PFSK-1 (cell line): ENCODE results near the gene PGP.

Experiments used
- FOXP2 ChIP-seq: optimal IDR thresholded peaks from 2 replicates; pipeline ENCODE3; 2011; ENCODE audit warnings: borderline replicate concordance, control low read depth, inconsistent platforms; ENCODE audit not compliant: insufficient read depth; ENCODE audit errors: extremely low read length, extremely low read depth
- POLR2AphosphoS5 ChIP-seq: IDR thresholded peaks from 2 replicates; pipeline ENCODE4 v1.6.1; 2012; ENCODE audit warnings: low read depth, mild to moderate bottlenecking, control low read depth, low read length, moderate library complexity
- REST ChIP-seq, 2 experiments: IDR thresholded peaks; 2 replicates each; pipeline versions ENCODE4 v1.6.1 to v1.8.0; 2011 to 2012; ENCODE audit warnings: low read depth in 2 of 2, low read length in 2 of 2, control low read depth in 1 of 2, inconsistent platforms in 1 of 2, mild to moderate bottlenecking in 1 of 2, moderate library complexity in 1 of 2; ENCODE audit not compliant: insufficient read depth in 1 of 2
- SIN3A ChIP-seq: IDR thresholded peaks from 2 replicates; pipeline ENCODE4 v1.6.1; 2012; ENCODE audit warnings: mild to moderate bottlenecking, low read length, moderate library complexity, borderline replicate concordance; ENCODE audit not compliant: insufficient read depth
- TAF1 ChIP-seq: IDR thresholded peaks from 2 replicates; pipeline ENCODE4 v1.6.1; 2012; ENCODE audit warnings: low read length, control low read depth, borderline replicate concordance; ENCODE audit not compliant: insufficient read depth

Gene PGP

GRCh38 chr16:2213817-2214718 is 572 bp downstream of the PGP start:
- TF ChIP-seq TAF1 (no peak), FOXP2 (no peak), REST (IDR thresholded peaks at IDR 0.05; ENCODE audit: insufficient read depth in 1 of 2, low read depth in 2 of 2, low read length in 2 of 2) (no peak), POLR2AphosphoS5 (no peak), SIN3A (no peak)

- TF ChIP-seq REST (IDR thresholded peaks at IDR 0.05; ENCODE audit: insufficient read depth in 1 of 2, low read depth in 2 of 2, low read length in 2 of 2) (no peak), SIN3A (0 out of 2 replicates have a peak, but pooled peaks have one; percentile 36)
Measured at GRCh38 chr16:2212362-2213324, 2.0 kb downstream of the PGP start.

GRCh38 chr16:2211923-2212347 is 2.7 kb downstream of the PGP start:
- TF ChIP-seq REST (IDR thresholded peaks at IDR 0.05; ENCODE audit: insufficient read depth in 1 of 2, low read depth in 2 of 2, low read length in 2 of 2) (no peak), POLR2AphosphoS5 (no peak), SIN3A (no peak), FOXP2 (no peak), TAF1 (no peak)

- peak; percentile 38; the same call in 1 of the 2 replicates for TF ChIP-seq POLR2AphosphoS5
- no peak for TF ChIP-seq REST (IDR thresholded peaks at IDR 0.05; ENCODE audit: insufficient read depth in 1 of 2, low read depth in 2 of 2, low read length in 2 of 2)
- TF ChIP-seq TAF1, result no peak
- TF ChIP-seq FOXP2, result no peak
Measured at GRCh38 chr16:2210386-2211365, 4.0 kb downstream of the PGP start, which contains the start of gene BRICD5. Gene BRICD5, minus strand, starts transcription at chr16:2210863. Its CDS starts 30 bp downstream, at chr16:2210833.
